Measurements from ENCODE around the gene AKIRIN1. TPM values are rescaled to one million over a fixed set of nuclear protein-coding genes. Genes with fewer than 3 reads are reported as not detected.

The AKIRIN1 gene
- polyA plus RNA-seq: 49.3 TPM
- long read RNA-seq, donor 1, transcript AKIRIN1-202 (5 exons, 2,741 nt): major isoform, 16 of 16 reads
- long read RNA-seq, donor 1, partial matches to known transcripts: 0 of 16 reads
- long read RNA-seq, donor 1, other reads (novel, unspliced or antisense): 0 of 16 reads
- long read RNA-seq, donor 2, transcript AKIRIN1-202 (5 exons, 2,741 nt): major isoform, 24 of 25 reads
- long read RNA-seq, donor 2, partial matches to known transcripts: 0 of 25 reads
- long read RNA-seq, donor 2, other reads (novel, unspliced or antisense): 0 of 25 reads
- long read RNA-seq, donor 3: 0 reads
- long read RNA-seq, donor 4, partial matches to known transcripts: 0 of 1 reads
- long read RNA-seq, donor 4, other reads (novel, unspliced or antisense): 0 of 1 reads
- long read RNA-seq, donor 5, transcript AKIRIN1-202 (5 exons, 2,741 nt): major isoform, 13 of 13 reads
- long read RNA-seq, donor 5, partial matches to known transcripts: 0 of 13 reads
- long read RNA-seq, donor 5, other reads (novel, unspliced or antisense): 0 of 13 reads
- long read RNA-seq, donor 6, transcript AKIRIN1-202 (5 exons, 2,741 nt): major isoform, 25 of 35 reads
- long read RNA-seq, donor 6, partial matches to known transcripts: 10 of 35 reads
- long read RNA-seq, donor 6, other reads (novel, unspliced or antisense): 0 of 35 reads
- long read RNA-seq, donor 7, transcript AKIRIN1-202 (5 exons, 2,741 nt): major isoform, 13 of 14 reads
- long read RNA-seq, donor 7, partial matches to known transcripts: 0 of 14 reads
- long read RNA-seq, donor 7, other reads (novel, unspliced or antisense): 0 of 14 reads
- long read RNA-seq, donor 8, transcript AKIRIN1-202 (5 exons, 2,741 nt): major isoform, 23 of 40 reads
- long read RNA-seq, donor 8, partial matches to known transcripts: 16 of 40 reads
- long read RNA-seq, donor 8, other reads (novel, unspliced or antisense): 0 of 40 reads
- long read RNA-seq, donor 9, transcript AKIRIN1-202 (5 exons, 2,741 nt): major isoform, 13 of 13 reads
- long read RNA-seq, donor 9, partial matches to known transcripts: 0 of 13 reads
- long read RNA-seq, donor 9, other reads (novel, unspliced or antisense): 0 of 13 reads
- long read RNA-seq, donor 10, transcript AKIRIN1-202 (5 exons, 2,741 nt): major isoform, 33 of 47 reads
- long read RNA-seq, donor 10, partial matches to known transcripts: 14 of 47 reads
- long read RNA-seq, donor 10, other reads (novel, unspliced or antisense): 0 of 47 reads
- long read RNA-seq, donor 11, transcript AKIRIN1-202 (5 exons, 2,741 nt): major isoform, 23 of 23 reads
- long read RNA-seq, donor 11, partial matches to known transcripts: 0 of 23 reads
- long read RNA-seq, donor 11, other reads (novel, unspliced or antisense): 0 of 23 reads

- peaks cover 12% of the 10 kb centered on the region for H3K4me1 ChIP-seq (ENCODE audit: control insufficient read depth, insufficient read depth, low read length)
- DNase-seq: peak; percentile 95 to 98
- H3K27ac ChIP-seq (ENCODE audit: low read length): peak within 1 kb of the TSS; percentile 60
- H3K4me3 ChIP-seq (ENCODE audit: low read length): peak within 1 kb of the TSS; percentile 90
- no peaks in the 10 kb centered on the region for H3K27me3 ChIP-seq (ENCODE audit: control insufficient read depth, insufficient read depth, low read length)
- no CpG with 5 or more reads among the region's 76 CpGs for WGBS (ENCODE audit: insufficient coverage, low lambda C conversion rate)
- H3K36me3 ChIP-seq (ENCODE audit: control insufficient read depth, insufficient read depth, low read length): peaks cover 5% of the 10 kb centered on the region
- H3K9me3 ChIP-seq (ENCODE audit: control insufficient read depth, low read depth, low read length): no peaks in the 10 kb centered on the region
Observed at GRCh38 chr1:38990738-38991637, at the start of gene AKIRIN1. AKIRIN1 (plus strand) TSS chr1:38991276; CDS start chr1:38991381, 105 bp downstream.

DNA sequence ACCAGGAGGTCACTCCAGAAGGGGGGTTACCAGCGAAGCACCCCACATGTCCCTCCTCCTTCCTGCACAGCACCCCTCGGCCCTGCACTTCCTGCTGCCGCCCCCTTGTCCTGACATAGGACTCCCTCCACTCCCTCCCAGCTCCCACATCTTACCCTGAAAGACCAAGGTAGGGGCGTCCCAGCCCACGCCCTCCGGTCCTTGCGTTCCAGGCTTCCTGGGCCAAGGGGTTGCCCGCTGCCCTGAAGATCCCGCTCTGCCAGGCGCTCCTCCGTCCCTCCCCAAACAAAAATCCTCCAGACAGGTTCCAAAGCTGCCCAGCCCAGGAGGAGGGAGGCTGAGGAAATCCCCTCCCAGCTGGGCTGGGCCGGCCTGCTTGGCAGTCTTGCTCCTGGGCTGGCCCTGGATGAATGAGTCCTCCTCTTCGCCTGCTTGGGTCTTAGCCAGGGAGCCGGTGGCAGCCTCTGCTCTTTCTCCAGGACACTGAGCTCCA lies 49.5 kb upstream of the AKIRIN1 start, which contains the start of gene RHBDL2:
Gene RHBDL2, minus strand, starts transcription at position 304 of the 493 bp plus-strand sequence. CDS start 22,618 bp downstream, outside the sequence.
- no peak within 1 kb of the TSS for H3K4me3 ChIP-seq (ENCODE audit: low read length)
- peaks cover 4% of the 10 kb centered on the region for H3K27me3 ChIP-seq (ENCODE audit: control insufficient read depth, insufficient read depth, low read length)
- no peak within 1 kb of the TSS for H3K27ac ChIP-seq (ENCODE audit: low read length)
- no peak for DNase-seq
- no CpG with 5 or more reads among the region's 14 CpGs for whole genome bisulfite sequencing (ENCODE audit: insufficient coverage, low lambda C conversion rate)
- H3K9me3 ChIP-seq (ENCODE audit: control insufficient read depth, low read depth, low read length): no peaks in the 10 kb centered on the region
- H3K36me3 ChIP-seq (ENCODE audit: control insufficient read depth, insufficient read depth, low read length): no peaks in the 10 kb centered on the region
- no peaks in the 10 kb centered on the region for H3K4me1 ChIP-seq (ENCODE audit: control insufficient read depth, insufficient read depth, low read length)

- no peaks in the 10 kb centered on the region for H3K36me3 ChIP-seq (ENCODE audit: control insufficient read depth, insufficient read depth, low read length)
- WGBS (ENCODE audit: insufficient coverage, low lambda C conversion rate): 95% methylated on average over 4 of the region's 10 CpGs
- peaks cover 4% of the 10 kb centered on the region for H3K27me3 ChIP-seq (ENCODE audit: control insufficient read depth, insufficient read depth, low read length)
Observed at GRCh38 chr1:38942664-38943428, 48.2 kb upstream of the AKIRIN1 start.

DNA sequence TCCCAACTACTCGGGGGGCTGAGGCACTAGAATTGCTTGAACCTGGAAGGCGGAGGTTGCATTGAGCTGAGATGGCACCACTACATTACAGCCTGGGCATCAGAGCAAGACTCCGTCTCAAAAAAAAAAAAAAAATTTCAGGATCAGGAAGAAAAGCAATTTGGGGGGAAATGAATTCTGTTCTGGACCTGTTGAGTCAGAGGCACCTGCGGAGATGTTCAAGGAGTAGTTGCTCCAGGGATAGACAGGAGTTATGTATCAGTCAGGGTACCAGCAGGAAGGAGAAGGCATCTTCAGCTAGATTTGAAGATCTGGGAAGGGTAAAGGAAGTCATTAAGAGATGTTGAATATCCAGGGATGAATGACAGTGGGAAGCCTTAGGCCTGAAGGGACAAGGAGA lies 46.5 kb upstream of the AKIRIN1 start:
- Histone ChIP-seq H3K9me3 (ENCODE audit: control insufficient read depth, low read depth, low read length) (no peaks in the 10 kb centered on the region), H3K27ac (ENCODE audit: low read length) (no peak overlapping the region), H3K27me3 (ENCODE audit: control insufficient read depth, insufficient read depth, low read length) (peaks cover 4% of the 10 kb centered on the region), H3K4me3 (ENCODE audit: low read length) (no peak overlapping the region), H3K4me1 (ENCODE audit: control insufficient read depth, insufficient read depth, low read length) (no peaks in the 10 kb centered on the region), H3K36me3 (ENCODE audit: control insufficient read depth, insufficient read depth, low read length) (no peaks in the 10 kb centered on the region)
- WGBS (ENCODE audit: insufficient coverage, low lambda C conversion rate): 100% methylated on average over 1 of the region's 4 CpGs
- no peak for DNase-seq

More at GRCh38 chr1:38942664-38943428, 48.2 kb upstream of the AKIRIN1 start:
- Histone ChIP-seq H3K4me3 (ENCODE audit: low read length) (no peak overlapping the region), H3K27ac (ENCODE audit: low read length) (no peak overlapping the region), H3K9me3 (ENCODE audit: control insufficient read depth, low read depth, low read length) (no peaks in the 10 kb centered on the region), H3K4me1 (ENCODE audit: control insufficient read depth, insufficient read depth, low read length) (no peaks in the 10 kb centered on the region)
- no peak for DNase-seq

GRCh38 chr1:38950553-38950952 lies 40.5 kb upstream of the AKIRIN1 start:
- no peak for DNase-seq
- Histone ChIP-seq H3K4me1 (ENCODE audit: control insufficient read depth, insufficient read depth, low read length) (no peaks in the 10 kb centered on the region), H3K4me3 (ENCODE audit: low read length) (no peak overlapping the region), H3K27me3 (ENCODE audit: control insufficient read depth, insufficient read depth, low read length) (no peaks in the 10 kb centered on the region), H3K9me3 (ENCODE audit: control insufficient read depth, low read depth, low read length) (no peaks in the 10 kb centered on the region), H3K27ac (ENCODE audit: low read length) (no peak overlapping the region), H3K36me3 (ENCODE audit: control insufficient read depth, insufficient read depth, low read length) (no peaks in the 10 kb centered on the region)
- WGBS (ENCODE audit: insufficient coverage, low lambda C conversion rate): no CpG with 5 or more reads among the region's 2 CpGs

GRCh38 chr1:38953433-38953860 lies 37.6 kb upstream of the AKIRIN1 start:
- WGBS (ENCODE audit: insufficient coverage, low lambda C conversion rate): no CpG with 5 or more reads among the region's 4 CpGs
- H3K27ac ChIP-seq (ENCODE audit: low read length): no peak overlapping the region
- no peak overlapping the region for H3K4me3 ChIP-seq (ENCODE audit: low read length)
- no peaks in the 10 kb centered on the region for H3K9me3 ChIP-seq (ENCODE audit: control insufficient read depth, low read depth, low read length)
- DNase-seq: no peak
- H3K27me3 ChIP-seq (ENCODE audit: control insufficient read depth, insufficient read depth, low read length): no peaks in the 10 kb centered on the region
- no peaks in the 10 kb centered on the region for H3K4me1 ChIP-seq (ENCODE audit: control insufficient read depth, insufficient read depth, low read length)
- H3K36me3 ChIP-seq (ENCODE audit: control insufficient read depth, insufficient read depth, low read length): no peaks in the 10 kb centered on the region

- Histone ChIP-seq H3K9me3 (ENCODE audit: control insufficient read depth, low read depth, low read length) (no peaks in the 10 kb centered on the region), H3K4me1 (ENCODE audit: control insufficient read depth, insufficient read depth, low read length) (no peaks in the 10 kb centered on the region), H3K36me3 (ENCODE audit: control insufficient read depth, insufficient read depth, low read length) (no peaks in the 10 kb centered on the region), H3K4me3 (ENCODE audit: low read length) (no peak overlapping the region), H3K27me3 (ENCODE audit: control insufficient read depth, insufficient read depth, low read length) (peaks cover 6% of the 10 kb centered on the region), H3K27ac (ENCODE audit: low read length) (no peak overlapping the region)
- WGBS (ENCODE audit: insufficient coverage, low lambda C conversion rate): no CpG with 5 or more reads among the region's 2 CpGs
- no peak for DNase-seq
Observed at GRCh38 chr1:38958967-38959366, 32.1 kb upstream of the AKIRIN1 start.

- no peak for DNase-seq
- no peaks in the 10 kb centered on the region for H3K9me3 ChIP-seq (ENCODE audit: control insufficient read depth, low read depth, low read length)
- no peaks in the 10 kb centered on the region for H3K36me3 ChIP-seq (ENCODE audit: control insufficient read depth, insufficient read depth, low read length)
- no peak overlapping the region for H3K4me3 ChIP-seq (ENCODE audit: low read length)
- H3K27ac ChIP-seq (ENCODE audit: low read length): no peak overlapping the region
- peaks cover 11% of the 10 kb centered on the region for H3K27me3 ChIP-seq (ENCODE audit: control insufficient read depth, insufficient read depth, low read length)
- WGBS (ENCODE audit: insufficient coverage, low lambda C conversion rate): no CpG with 5 or more reads among the region's 3 CpGs
- no peaks in the 10 kb centered on the region for H3K4me1 ChIP-seq (ENCODE audit: control insufficient read depth, insufficient read depth, low read length)
Observed at GRCh38 chr1:38962113-38962512, 29.0 kb upstream of the AKIRIN1 start.
